Measurements from ENCODE around the gene ATP8B3.

DNA sequence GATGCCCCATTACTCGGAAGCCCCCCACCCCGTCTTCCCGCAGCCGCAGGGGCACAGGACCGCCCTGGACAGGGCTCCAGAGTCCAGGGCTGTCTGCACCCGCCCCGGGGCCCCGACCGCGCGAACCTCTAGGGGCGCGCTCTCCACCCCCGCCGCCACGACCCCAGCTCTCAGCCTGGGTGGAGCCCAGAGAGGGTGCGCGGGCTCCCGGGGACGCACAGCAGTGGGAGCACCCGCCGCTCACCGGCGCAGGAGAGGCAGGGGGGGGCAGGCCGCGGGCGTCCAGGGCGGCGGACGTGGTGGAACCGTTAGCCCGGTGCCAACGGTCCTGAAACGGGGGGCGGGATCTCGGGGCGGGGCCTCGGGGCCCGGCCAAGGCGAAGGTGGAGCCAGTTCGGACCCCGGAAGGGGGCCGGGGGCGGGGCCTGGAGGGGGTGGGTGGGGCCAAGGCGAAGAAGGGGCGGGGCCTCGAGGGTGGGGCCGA lies at the start of gene ATP8B3:
- TF ChIP-seq SIN3A (IDR thresholded peaks at IDR 0.05; ENCODE audit: borderline replicate concordance, insufficient read depth, low read length) (no peak), POLR2AphosphoS5 (IDR thresholded peaks at IDR 0.05; ENCODE audit: low read depth, low read length) (no peak), TAF1 (IDR thresholded peaks at IDR 0.05; ENCODE audit: borderline replicate concordance, insufficient read depth, low read length) (no peak)
